ENCODE results near the gene A4GNT.
"Not testable (repeated sequence)": the region's sequence is repeated elsewhere in the genome, so short reads cannot be mapped to it uniquely, and the experiment has no call there.

Gene A4GNT

DNA sequence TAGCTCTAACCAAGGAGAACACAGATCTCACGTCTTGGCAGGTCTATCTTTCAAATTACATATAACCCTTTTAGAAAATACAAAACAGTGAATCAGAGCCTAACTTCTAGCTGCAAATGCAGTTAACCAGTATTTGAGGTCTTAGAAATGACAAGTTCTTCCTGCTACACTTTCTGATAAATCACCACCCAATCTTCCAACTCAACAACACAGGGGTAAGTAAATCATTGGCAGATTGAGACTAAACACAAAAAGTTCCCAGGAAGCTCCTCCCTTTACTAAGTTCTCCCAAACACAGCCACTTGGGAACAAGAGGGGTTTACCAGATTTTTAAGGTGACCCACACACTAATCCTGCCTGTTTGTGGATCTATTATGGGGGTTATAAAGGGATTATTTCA is at the start of gene A4GNT:
TSS of gene A4GNT (minus strand) at position 152 of the 400 bp plus-strand sequence. CDS start 1,134 bp downstream, outside the sequence.
- DNase-seq: no peak

DNA sequence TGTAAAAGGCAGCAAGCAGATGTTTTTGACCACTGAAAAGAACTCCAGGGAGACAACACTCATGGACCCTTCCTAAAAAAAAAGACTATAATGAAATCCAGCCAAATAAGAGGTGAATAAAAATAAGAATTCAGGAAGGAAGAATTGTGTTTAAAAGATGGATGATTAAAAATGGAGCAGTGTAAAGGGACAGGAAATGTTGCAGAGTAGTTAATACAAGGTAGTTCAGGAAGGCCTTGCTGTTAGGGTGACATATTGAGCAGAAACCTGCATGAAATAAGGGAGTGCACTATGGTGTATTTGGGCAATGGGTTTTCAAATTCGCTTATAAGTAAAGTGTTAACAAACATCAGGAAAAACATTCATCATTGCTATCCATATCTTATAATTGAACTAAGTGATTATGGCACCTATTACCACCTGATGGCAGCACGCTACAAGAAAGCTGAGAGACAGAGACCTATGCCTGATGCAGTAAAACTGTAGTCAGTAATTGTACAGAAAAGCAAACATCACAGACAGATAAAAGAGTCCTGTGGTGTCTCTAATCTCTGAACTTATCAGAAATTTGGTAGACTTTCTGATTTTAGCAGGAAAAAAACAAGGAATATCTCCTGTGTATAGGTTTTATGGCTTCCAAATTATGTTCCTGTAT is 48.3 kb upstream of the A4GNT start:
- DNase-seq: peak; percentile 64

GRCh38 chr3:138174421-138175131 is 42.4 kb upstream of the A4GNT start, which contains the start of gene DBR1:
Gene DBR1 (minus strand): TSS chr3:138174921. CDS start chr3:138174795, 126 bp downstream.
- peak; percentile 90 for DNase-seq

DNA sequence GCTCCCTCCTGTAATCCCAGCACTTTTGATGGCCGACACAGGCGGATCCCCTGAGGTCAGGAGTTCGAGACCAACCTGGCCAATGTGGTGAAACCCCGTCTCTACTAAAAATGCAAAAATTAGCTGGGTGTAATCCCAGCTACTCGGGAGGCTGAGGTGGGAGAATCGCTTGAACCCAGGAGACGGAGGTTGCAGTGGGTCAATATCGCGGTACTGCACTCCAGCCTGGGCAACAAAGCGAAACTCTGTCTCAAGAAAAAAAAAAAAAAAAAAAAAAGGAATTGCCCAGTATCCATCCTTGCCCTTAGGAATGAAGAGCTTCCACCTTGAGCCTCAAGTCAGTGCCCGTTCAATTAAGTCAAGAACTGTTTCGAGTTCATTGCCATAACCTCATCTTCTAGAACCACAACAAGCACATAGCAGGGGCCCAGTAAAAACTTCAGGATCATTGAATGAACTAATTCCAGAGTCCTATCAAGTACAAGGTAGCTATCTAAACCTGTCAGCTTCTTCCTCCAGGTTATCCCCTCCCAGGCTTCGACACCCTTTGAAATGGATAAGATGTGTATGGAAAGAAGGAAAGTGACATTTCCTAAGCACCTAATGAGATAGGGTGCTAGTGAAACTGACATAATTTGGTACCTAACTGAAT is 41.7 kb upstream of the A4GNT start:
- DNase-seq: no peak

DNA sequence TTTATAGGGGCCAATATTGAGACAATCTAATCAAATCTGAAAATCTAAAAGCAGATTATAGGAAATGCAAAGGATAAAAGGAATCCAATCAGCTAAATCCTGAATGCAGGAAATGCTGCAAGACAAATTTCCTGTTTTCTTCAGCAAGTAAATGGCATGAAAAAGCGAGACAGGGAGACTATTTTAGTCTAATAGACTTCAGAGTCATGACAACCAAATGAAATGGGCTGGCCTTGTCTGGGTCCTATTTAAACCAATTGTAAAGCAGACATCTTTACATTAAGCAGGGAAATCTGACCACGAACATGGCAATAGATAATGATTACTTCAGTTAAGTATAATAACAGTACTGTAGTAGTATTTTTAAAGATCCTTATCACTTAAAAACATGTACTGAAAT is 40.4 kb upstream of the A4GNT start:
- DNase-seq: no peak

DNA sequence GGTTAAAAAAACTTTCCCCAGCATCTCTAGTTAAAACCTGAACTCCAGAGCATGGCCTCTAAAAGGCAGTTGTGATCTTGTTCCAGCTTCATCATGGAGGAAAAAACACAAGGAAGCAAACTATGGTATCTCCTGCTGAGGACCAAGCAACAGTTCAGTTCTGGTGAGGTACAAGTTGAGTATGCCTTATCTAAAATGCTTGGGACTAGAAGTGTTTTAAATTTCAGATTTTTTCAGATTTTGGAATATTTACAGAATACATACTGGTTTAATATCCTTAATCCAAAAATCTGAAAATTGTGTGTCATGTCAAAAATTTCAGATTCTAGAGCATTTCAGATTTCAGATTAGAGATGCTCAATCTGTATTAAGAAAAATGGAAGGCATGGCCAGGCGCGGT is 32.9 kb upstream of the A4GNT start:
- DNase-seq: no peak

- DNase-seq: no peak
These were observed 25.6 kb upstream of the A4GNT start for GRCh38 chr3:138157743-138158142.

- DNase-seq: no peak
These were observed 22.3 kb upstream of the A4GNT start for GRCh38 chr3:138154534-138154933.

GRCh38 chr3:138148503-138148902 is 16.3 kb upstream of the A4GNT start:
- no peak for DNase-seq

DNA sequence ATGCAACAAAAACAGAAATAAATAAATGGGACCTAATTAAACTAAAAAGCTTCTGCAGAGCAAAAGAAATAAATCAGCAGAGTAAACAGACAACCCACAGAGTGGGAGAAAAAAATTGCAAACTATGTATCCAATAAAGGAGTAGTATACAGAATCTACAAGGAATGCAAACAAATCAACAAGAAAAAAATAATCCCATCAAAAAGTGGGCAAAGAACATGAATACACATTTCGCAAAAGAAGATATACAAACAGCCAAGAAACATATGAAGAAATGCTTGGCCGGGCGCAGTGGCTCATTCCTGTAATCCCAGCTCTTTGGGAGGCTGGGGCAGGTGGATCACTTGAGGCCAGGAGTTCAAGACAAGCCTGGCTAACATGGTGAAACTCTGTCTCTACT is 10.0 kb upstream of the A4GNT start:
- DNase-seq: not testable (repeated sequence)

DNA sequence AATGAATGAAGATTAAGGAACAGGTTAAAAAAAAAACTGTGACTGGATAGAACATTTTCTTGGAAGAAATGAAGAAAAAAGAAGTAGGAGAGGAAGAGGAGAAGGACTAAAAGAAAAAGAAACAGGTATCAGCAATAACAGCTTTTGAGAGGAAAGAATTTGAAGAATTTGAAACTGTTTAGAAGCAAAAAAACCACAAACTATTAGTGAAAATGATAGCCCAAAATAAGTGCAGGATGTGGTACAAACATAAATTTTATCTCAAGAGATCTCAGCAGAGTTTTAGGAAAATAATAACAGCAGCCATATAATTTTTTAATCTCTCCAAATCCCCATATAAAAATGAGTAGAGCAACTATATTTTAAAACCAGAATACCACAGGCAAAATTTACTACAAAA is 8.8 kb upstream of the A4GNT start:
- DNase-seq: no peak

DNA sequence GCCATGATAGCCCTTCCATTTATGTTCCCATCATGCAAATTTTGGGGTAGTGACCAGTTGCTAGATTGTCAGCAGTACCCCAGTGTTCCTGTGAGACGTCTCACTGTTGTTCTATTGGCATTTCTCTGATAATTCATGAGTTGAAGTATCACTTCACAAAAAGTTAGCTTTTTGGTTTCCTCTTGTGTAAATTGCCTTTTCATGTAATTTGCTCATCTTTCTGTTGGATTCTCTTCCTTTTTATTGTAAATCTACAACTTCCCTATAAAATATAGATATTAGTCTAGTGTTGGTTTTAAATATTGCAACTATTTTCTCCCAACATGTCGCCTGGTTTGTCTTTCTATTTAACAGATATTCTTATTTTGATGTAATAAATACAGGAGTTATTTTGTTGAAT is 7.5 kb upstream of the A4GNT start:
- DNase-seq: no peak

GRCh38 chr3:138137861-138138260 is 5.7 kb upstream of the A4GNT start:
- no peak for DNase-seq

- no peak for DNase-seq
These were observed 4.0 kb upstream of the A4GNT start for GRCh38 chr3:138136201-138136600.

DNA sequence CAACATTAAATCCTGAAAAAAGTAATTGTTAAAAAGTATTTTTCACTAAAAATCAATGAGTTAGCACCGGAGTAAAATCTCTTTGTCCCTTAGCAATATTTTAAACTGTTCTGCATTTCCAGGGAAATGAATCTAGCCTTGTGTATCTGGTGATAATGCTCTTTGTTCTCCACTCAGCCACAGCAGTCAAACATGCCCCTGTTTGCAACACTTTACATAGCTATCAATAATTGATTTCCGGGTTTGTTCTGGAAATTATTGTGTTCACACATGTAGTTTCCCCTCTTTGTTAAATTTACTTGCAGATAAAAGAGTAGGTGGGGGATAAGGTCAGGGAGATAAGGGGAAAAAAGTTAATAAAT is 3.6 kb upstream of the A4GNT start:
- DNase-seq: no peak

DNA sequence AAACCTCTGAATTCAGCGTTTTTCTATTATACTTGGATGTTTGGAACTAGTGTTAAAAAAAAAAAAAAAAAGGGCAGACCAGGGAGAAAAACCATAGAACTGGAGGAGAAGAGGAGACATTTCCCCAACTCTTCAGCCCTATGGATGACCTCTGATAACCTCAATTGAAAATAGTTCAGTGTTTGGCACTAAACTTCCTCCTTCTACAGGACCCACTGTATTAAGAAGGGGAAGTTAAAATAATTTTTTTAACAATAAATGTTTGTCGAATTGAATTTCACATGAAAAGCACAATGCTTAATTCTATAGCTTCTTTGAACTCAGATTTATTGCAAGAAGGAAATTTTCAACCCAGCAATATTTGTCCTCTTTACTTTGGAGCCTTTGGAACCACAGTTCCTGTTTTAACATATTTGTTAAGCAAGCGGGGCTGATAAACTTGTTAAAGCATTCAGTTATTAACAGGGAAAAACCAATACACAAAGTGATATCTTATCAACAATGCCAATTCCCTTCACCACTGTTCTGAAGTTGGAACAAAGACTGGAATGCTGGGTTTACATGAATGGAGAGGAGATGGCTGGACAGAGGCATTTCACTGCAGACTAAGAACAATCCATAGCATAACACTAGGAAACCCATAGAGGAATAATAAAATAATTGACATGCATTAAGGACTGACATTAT is 3.1 kb upstream of the A4GNT start:
- DNase-seq: no peak

- no peak for DNase-seq
These were observed 4.4 kb downstream of the A4GNT start for GRCh38 chr3:138127636-138128365.

- DNase-seq: no peak
These were observed 6.5 kb downstream of the A4GNT start for GRCh38 chr3:138125548-138126221.

DNA sequence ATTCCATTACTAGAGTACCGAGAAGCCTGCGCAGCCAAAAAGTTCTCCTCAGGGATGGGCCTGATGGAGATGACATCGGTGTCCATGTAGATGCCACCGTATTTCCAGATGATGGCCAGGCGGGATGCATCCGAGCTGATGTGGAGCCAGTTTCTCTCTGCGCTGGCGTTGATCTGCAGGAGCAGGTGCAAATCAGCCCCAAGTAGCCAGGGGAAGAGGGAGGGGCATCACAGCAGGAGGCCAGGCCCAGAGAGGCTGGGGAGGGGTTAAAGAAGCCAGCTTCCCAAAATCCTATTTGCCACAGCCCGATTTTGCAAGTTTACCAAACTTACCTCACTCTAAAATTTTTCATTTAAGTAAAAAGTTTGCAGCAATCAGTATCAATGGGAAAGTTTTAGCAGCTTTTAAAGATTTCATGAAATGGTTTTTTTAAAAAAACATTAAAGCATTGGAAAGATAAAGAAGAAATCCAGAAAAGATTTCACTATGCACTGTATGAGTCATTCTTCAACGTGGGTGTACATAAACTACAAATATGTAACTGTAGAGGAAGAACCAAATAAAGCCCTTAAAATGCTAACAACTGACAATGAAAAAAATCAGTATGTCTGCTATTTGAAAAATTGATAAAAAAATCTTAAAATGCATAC is 7.4 kb downstream of the A4GNT start:
- no peak for DNase-seq

GRCh38 chr3:138124188-138124587 is 8.0 kb downstream of the A4GNT start:
- DNase-seq: no peak

- DNase-seq: no peak
These were observed 12.8 kb downstream of the A4GNT start for GRCh38 chr3:138119423-138119766.

Data from CD4-positive, alpha-beta T cell treated with Interleukin-17A for 1 hour (primary cell).